Femur (tissue), 1 donor: ENCODE data around the gene DOCK4.

Experiments used
- DNase-seq: peaks from one replicate; pipeline ENCODE4 v3.0.0-alpha.2; 2017

DOCK4 gene

DNA sequence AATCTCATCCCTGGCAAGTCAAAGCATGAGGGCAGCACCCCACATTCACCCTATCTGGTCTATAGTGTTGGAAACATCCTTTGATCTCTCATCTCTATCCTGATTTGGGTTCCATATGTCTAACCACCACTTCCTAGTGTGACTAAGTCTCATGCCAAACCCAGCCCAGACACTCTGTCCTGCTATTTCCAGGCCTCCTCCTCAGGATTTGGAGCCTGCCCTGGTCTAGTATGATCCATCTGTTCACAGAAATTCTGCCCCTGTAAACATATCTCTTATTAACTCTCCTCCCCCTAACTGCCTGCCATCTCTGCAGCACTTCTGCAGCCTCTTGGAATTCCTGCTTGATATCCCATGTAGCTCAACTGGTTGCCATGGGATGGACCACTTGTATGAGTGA lies 323.0 kb downstream of the DOCK4 start:
- no peak for DNase-seq

GRCh38 chr7:111878785-111879184 lies 327.4 kb downstream of the DOCK4 start:
- no peak for DNase-seq

DNA sequence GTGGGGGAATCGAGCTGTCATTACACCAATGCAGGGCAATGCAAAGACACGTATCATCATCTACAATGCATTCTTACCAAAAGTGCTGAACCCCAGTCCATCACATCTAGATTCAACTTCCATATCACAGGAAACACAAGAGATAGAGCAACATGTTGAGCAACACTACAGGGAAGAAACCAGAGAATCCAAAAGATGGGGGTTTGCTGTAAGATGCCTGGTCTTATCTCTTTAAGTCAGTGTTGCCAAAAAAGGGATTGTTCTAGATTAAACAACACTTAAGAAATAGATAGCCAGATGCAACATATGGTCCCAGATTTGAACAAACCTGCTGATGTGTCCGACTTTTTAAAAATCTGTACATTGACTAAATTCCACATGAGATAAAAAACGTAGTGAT lies 328.3 kb downstream of the DOCK4 start:
- no peak for DNase-seq

- DNase-seq = no peak
These were observed 332.1 kb downstream of the DOCK4 start for GRCh38 chr7:111873963-111874690.

GRCh38 chr7:111873326-111873646 lies 332.9 kb downstream of the DOCK4 start:
- no peak for DNase-seq

DNA sequence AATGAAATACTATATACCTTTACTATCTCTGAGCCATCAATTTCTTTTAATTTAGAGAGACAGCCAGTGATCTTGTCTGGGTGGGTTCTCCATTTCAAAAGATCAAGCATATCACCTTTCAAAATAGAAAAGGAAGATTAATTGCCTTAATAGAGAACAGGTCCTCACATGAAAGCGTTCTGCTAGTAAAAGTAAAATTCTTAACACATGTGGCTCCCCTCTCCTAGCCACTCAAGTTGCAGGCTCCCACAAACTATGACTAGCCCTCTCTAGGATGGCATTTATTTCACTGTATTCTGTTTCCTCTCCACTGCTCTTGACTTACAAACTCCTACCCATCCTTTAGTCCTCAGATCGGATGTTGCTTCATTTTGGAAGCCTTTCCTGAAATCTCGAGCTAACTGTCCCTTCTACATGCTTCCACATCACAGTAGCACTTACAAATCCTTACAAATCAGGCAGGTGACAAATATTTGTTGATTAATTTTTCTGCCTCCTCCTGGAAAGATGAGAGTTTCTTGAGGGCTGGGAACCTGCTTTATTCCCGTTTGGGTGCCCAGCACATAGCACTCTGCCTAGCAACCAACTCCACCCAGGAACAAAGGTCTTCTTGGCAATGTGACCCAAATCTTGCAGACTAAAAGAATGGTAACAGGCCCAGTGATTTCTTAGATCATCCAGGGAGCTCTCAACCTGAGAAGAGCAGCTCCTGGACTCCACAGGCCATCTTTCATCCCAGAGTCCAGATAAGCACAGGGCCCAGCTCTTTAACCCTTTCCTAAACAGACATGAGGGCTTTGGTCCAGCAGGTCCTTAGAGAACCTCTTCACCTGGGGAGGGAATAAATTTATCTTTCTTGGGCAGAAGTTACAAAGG lies 333.5 kb downstream of the DOCK4 start:
- DNase-seq = no peak

DNA sequence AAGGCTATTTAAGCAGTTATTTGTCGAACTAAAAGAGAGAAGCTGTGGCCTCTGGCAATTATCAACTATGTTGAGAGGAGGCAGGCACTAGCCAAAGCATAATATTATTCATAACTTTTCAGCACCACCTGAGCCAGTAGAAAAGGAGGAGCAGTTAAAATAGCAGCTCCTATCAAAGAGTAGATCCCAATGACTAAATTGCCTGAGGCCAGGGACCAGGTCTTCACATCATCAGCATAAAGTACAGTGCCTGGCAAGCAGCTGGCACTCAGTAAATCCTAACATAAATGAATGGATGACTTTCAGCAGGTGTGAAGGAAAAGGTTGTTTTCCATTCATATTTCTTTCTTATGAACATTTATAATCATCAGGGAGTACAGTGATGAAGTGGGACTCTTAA lies 334.9 kb downstream of the DOCK4 start:
- DNase-seq = no peak

DNA sequence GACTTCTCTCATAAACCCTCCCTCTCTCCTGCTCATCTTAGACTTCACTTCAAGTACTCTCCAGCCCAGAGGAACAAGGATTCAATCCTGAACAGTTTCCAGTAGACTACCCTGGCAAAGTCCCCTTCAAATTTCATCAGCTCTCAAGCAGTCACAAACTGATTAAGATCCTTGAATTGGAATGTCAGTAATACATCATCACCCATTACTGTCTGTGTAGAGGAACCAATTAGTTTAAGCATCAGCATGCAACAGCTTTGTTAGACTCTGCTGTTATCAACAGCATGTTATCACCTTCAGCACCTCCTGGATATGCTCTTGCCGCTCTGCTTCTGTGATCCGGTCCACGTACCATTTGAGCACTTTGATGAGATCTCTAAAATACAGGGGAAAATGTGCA lies 336.9 kb downstream of the DOCK4 start:
- no peak for DNase-seq

DNA sequence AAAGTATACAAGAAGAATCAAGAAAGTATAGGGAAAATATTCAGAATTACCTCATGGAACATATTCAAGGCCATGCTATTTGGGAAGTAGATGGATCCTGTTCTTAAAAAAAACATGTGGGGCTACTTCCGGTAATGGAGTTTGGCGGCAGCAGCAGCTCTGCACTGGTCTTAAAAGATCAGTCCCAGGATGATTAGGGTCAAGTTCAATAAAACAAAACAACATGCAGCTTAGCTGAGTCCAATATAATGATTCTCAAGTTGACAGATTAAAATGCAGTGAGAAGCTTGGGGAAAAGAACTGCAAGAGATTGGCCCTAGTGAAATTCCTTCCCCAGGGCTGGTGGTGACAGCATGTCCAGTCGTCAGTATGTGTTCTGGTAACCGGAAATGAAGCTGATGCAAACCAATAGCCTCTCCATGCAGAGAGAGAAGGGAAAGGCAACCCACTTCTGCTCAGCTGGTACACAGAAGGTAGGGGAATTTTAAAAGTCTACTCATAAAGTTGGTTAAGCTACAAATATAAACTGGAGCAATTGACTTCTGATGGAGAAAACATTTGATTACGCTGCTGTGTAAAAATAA lies 338.8 kb downstream of the DOCK4 start:
- no peak for DNase-seq

DNA sequence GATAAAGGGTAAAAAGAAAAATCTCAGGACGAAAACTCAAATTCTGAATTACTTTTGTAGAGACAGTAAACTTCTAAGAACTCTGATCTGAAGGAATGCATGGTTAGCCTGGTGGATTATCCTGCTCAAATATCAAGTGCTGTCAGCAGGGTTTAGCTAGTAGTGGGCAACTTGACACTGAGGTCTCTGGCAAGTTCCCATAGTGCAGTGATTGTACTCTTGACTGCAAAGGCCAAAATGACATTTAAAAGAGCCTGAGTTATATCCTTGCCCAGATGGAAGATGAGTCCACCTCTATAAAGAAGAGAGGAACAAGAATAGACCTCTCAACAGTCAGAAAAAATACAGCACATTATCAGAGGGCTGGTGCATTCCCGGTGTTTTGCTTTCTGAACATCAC lies 339.4 kb downstream of the DOCK4 start:
- DNase-seq = no peak

GRCh38 chr7:111865430-111865829 lies 340.8 kb downstream of the DOCK4 start:
- DNase-seq = no peak

DNA sequence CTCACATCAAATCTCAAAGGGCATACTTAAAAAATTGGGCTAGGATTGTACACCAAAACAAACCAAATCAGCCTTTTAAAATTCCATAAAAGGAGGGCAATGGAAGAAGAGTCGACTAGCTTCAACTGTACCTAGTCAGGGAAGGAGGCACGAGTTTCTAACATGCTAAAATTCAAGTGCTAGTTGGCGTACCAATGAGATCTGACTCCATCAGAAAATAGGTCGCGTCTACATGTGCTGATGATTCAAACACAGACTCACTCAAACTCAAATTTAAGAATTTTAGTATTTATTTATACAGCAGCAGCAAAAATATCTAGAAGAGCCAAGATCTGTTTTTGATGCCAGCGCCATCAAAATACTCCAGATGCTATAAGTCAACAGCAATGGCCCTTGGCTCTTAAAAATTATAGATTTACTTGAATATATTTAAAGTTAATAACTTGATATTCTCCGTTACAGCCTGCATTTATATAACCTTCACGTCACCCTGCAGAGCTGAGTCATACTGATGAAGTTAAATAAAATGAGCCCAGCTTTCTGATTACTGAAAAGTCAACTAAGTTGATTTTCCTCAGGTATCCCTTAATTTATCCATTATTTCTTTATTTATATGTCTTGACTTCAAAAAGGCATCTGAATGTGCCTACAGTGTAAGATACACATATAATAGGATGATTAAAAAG lies 341.8 kb downstream of the DOCK4 start:
- DNase-seq = no peak

- no peak for DNase-seq
These were observed 342.9 kb downstream of the DOCK4 start for GRCh38 chr7:111863269-111863668.

- DNase-seq = no peak
These were observed 346.0 kb downstream of the DOCK4 start for GRCh38 chr7:111860248-111860647.

DNA sequence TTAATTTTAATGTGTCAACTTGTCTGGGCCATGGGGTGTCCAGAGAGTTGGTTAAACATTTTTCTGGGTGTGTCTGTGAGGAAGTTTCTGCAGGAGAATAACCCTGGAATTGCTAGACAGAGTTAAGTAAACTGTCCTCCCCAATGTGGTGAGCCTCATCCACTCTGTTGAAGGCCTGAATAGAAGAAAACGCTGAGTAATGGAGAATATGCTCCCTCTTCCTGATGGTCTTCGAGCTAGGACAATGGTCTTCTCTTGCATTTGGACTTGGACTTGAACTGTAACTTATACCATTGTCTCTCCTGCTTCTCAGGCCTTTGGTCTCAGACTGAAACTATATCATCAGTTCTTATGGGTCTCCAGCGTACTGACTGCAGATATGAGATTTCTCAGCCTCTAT lies 347.9 kb downstream of the DOCK4 start:
- DNase-seq = no peak

- DNase-seq = no peak
These were observed 350.4 kb downstream of the DOCK4 start for GRCh38 chr7:111855842-111856227.

DNA sequence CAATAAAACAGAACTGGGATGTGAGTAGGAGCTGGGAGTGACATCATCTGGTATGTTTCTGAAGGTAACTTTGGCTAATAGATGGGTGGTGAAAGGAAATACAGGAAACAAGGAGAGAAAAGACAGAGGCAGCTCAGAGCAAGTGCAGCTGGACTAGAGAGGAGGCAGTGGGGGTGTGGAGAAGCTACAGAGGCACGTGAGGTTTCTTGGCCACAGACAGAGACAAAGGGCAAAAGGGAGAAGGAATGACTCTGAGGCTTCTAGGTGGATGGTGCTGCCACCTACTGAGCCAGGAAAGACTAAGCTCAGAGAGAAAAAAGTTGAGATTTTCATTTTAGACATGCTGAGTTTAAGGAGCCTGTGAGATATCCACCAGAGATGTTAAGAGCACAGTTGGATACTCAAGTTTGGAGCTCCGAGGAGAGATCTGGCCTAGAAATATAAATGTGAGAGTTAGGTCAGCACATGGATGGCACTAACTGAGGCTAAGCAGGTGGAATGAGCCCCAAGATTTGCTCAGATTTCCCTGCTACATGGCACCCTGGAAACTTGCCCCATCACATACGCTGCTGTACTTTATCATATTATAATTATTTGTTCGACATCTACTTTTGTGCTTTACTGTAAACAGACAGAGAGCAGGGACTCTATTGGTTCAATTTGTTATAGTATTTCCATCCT lies 350.9 kb downstream of the DOCK4 start:
- peak; percentile 38 for DNase-seq

- DNase-seq = no peak
These were observed 352.8 kb downstream of the DOCK4 start for GRCh38 chr7:111853201-111853990.

DNA sequence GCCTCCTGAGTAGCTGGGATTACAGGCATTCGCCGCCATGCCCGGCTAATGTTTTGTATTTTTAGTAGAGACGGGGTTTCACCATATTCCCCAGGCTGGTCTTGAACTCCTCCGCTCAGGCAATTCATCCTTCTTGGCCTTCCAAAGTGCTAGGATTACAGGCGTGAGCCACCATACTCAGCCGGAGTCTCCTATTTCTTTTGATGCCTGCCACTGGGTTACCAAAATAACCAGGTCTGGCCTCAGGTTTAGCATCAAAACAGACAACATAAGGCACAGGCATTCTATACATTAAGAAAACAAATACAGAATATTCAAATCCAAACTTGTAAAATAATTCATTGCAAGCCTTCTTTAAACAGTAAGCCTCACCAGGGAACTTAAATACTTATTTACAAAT lies 354.1 kb downstream of the DOCK4 start:
- no peak for DNase-seq

GRCh38 chr7:111846898-111847297 lies 359.3 kb downstream of the DOCK4 start:
- DNase-seq = no peak

GRCh38 chr7:111845853-111846252 lies 360.3 kb downstream of the DOCK4 start:
- DNase-seq = no peak
